Upper lobe of left lung (tissue), 6 donors: Measurements from ENCODE around the gene PFDN6. TPM values are rescaled to one million over a fixed set of nuclear protein-coding genes. Genes with fewer than 3 reads are reported as not detected.
A peak's percentile ranks its signal among the peaks of the same experiment; 100 is the strongest.

ENCODE experiments used
- ATAC-seq, 2 donors: fragments of 200-7000 bp; cut with Tn5 transposase; one replicate each; pipeline ENCODE4 v1.9.1; 2022; ENCODE audit warnings: mild to moderate bottlenecking in 2 of 2, moderate library complexity in 2 of 2; ENCODE audit not compliant: low FRiP score in 2 of 2
- DNase-seq, 2 donors: peaks; one replicate each; pipeline ENCODE4 v3.0.0-alpha.2; 2019 to 2020
- H3K27ac ChIP-seq, 4 donors: fragments of 200-600 bp; sonication (generic); one replicate each; pipeline ENCODE4 v1.5.1; 2016 to 2019
- H3K27me3 ChIP-seq, 4 donors: fragments of 200-600 bp; sonication (generic); one replicate each; pipeline ENCODE4 v1.5.1; 2017 to 2019
- H3K36me3 ChIP-seq, 4 donors: fragments of 200-600 bp; sonication (generic); one replicate each; pipeline ENCODE4 v1.5.1; 2016 to 2019
- H3K4me1 ChIP-seq, 4 donors: fragments of 200-600 bp; sonication (generic); one replicate each; pipeline ENCODE4 v1.5.1; 2018 to 2019
- H3K4me3 ChIP-seq, 4 donors: fragments of 200-600 bp; sonication (generic); one replicate each; pipeline ENCODE4 v1.5.1; 2017 to 2019; ENCODE audit warnings: mild to moderate bottlenecking in 2 of 4, moderate library complexity in 1 of 4
- H3K9me3 ChIP-seq, 4 donors: fragments of 200-600 bp; sonication (generic); one replicate each; pipeline ENCODE4 v1.5.1; 2018 to 2019
- CTCF ChIP-seq, 6 experiments: fragments of 450-650 bp in 4 of 6; fragments of 200-600 bp in 2 of 6; sonication (generic) in 2 of 6; IDR thresholded peaks; one replicate each; pipeline ENCODE4 v1.5.1; 2016 to 2019; ENCODE audit warnings: antibody characterized with exemption in 6 of 6
- EP300 ChIP-seq, 4 donors: sonication (generic); formaldehyde crosslinking; IDR thresholded peaks; one replicate each; pipeline ENCODE4 v1.5.1; 2017; ENCODE audit warnings: antibody characterized with exemption in 4 of 4, control low read depth in 2 of 4
- POLR2A ChIP-seq, 4 donors: fragments of 450-650 bp; IDR thresholded peaks; one replicate each; pipeline ENCODE4 v1.5.1; 2016 to 2017; ENCODE audit warnings: antibody characterized with exemption in 4 of 4, mild to moderate bottlenecking in 2 of 4
- POLR2AphosphoS5 ChIP-seq, 2 donors: sonication (generic); formaldehyde crosslinking; IDR thresholded peaks; one replicate each; pipeline ENCODE4 v1.5.1; 2017; ENCODE audit warnings: antibody characterized with exemption in 2 of 2
- WGBS, 2 donors: methylation state at CpG; one replicate each; pipeline ENCODE4 v1.1.5; 2017 to 2018; 5-methylcytosine and 5-hydroxymethylcytosine counted together
- total RNA-seq, 6 donors: library from RNA; depleted of rRNA in 4 of 6; stranded (reverse); fragments of >200 nt in 4 of 6; gene quantifications; one replicate each; pipeline versions ENCODE4 v1.1.0 to v1.2.1, GENCODE V29; 2016 to 2021
- donor health status: DM: no; HTN: no; CAD: no; lungs with moderate emphysema.
- donor health status: DM: no; HTN: yes; CAD: no; lungs with severe emphysema.

The PFDN6 gene
- total RNA-seq, 6 donors from 2014 or later = 13.8 to 42.9 (median 30.7) TPM

- H3K4me1 ChIP-seq = peaks cover 38 to 59% (median 45%) of the 10 kb centered on the region in 4 donors
- ATAC-seq (peak; percentile 2 to 33), DNase-seq (peak; percentile 77 to 89)
- 0 to 1% methylated on average over 26 to 32 of the region's 33 CpGs for WGBS, 2 donors
- peak overlapping the region; percentile 94 to 99 (median 98) for H3K27ac ChIP-seq
- H3K27me3 ChIP-seq = no peaks in the 10 kb centered on the region
- no peaks in the 10 kb centered on the region for H3K9me3 ChIP-seq
- TF ChIP-seq CTCF (IDR thresholded peaks at IDR 0.05) (peak in 1 of 6 experiments; percentile 1), POLR2A (IDR thresholded peaks at IDR 0.05) (no peak), EP300 (IDR thresholded peaks at IDR 0.05) (no peak), POLR2AphosphoS5 (IDR thresholded peaks at IDR 0.05) (peak in 1 of 2 donors; percentile 26)
- H3K4me3 ChIP-seq = peak overlapping the region; percentile 71 to 85 (median 81)
- H3K36me3 ChIP-seq = peaks cover 0 to 34% (median 14%) of the 10 kb centered on the region in 4 donors
Observed at GRCh38 chr6:33313105-33313708, 23.8 kb downstream of the PFDN6 start.

GRCh38 chr6:33313709-33314514 lies 24.5 kb downstream of the PFDN6 start, which contains the start of gene TAPBP:
TSS of gene TAPBP (minus strand) at chr6:33314078. CDS start at chr6:33314041, 37 bp downstream.
- 0% methylated on average over 33 to 45 of the region's 47 CpGs for WGBS, 2 donors
- H3K9me3 ChIP-seq = no peaks in the 10 kb centered on the region
- peaks cover 44 to 63% (median 52%) of the 10 kb centered on the region in 4 donors for H3K4me1 ChIP-seq
- H3K27ac ChIP-seq = peak within 1 kb of the TSS; percentile 94 to 99 (median 98)
- DNase-seq (peak; percentile 81 to 90), ATAC-seq (peak; percentile 7 to 51)
- peaks cover 0 to 34% (median 19%) of the 10 kb centered on the region in 4 donors for H3K36me3 ChIP-seq
- H3K27me3 ChIP-seq = no peaks in the 10 kb centered on the region
- peak within 1 kb of the TSS; percentile 71 to 85 (median 81) for H3K4me3 ChIP-seq
- no peak for TF ChIP-seq CTCF (IDR thresholded peaks at IDR 0.05)
- TF ChIP-seq POLR2A (IDR thresholded peaks at IDR 0.05) = peak in 3 of 4 donors; percentile 44 to 81 (median 58)
- TF ChIP-seq EP300 (IDR thresholded peaks at IDR 0.05) = peak in 1 of 4 donors; percentile 26
- TF ChIP-seq POLR2AphosphoS5 (IDR thresholded peaks at IDR 0.05) = peak; percentile 93

- H3K36me3 ChIP-seq = peaks cover 0 to 35% (median 25%) of the 10 kb centered on the region in 4 donors
- no peaks in the 10 kb centered on the region for H3K9me3 ChIP-seq
- WGBS, 2 donors = 0 to 2% methylated on average over 10 of the region's 10 CpGs
- TF ChIP-seq POLR2AphosphoS5 (IDR thresholded peaks at IDR 0.05) (peak; percentile 38 to 63), CTCF (IDR thresholded peaks at IDR 0.05) (no peak), EP300 (IDR thresholded peaks at IDR 0.05) (peak in 1 of 4 donors; percentile 30)
- ATAC-seq (peak; percentile 60 to 71), DNase-seq (peak in 1 of 2 donors; percentile 87)
- H3K27ac ChIP-seq = peak overlapping the region; percentile 94 to 99 (median 98)
- H3K27me3 ChIP-seq = no peaks in the 10 kb centered on the region
- peaks cover 45 to 66% (median 56%) of the 10 kb centered on the region in 4 donors for H3K4me1 ChIP-seq
- H3K4me3 ChIP-seq = peak overlapping the region in 3 of 4 donors; percentile 71 to 84 (median 78)
Observed at GRCh38 chr6:33314515-33314942, 25.1 kb downstream of the PFDN6 start.

- H3K4me3 ChIP-seq = peak overlapping the region in 3 of 4 donors; percentile 71 to 84 (median 78)
- H3K27me3 ChIP-seq = no peaks in the 10 kb centered on the region
- ATAC-seq = peak in 1 of 2 donors; percentile 2
- no peak for TF ChIP-seq POLR2A (IDR thresholded peaks at IDR 0.05)
- TF ChIP-seq POLR2AphosphoS5 (IDR thresholded peaks at IDR 0.05) = no peak
- TF ChIP-seq EP300 (IDR thresholded peaks at IDR 0.05) = no peak
- TF ChIP-seq CTCF (IDR thresholded peaks at IDR 0.05) = no peak
- no peaks in the 10 kb centered on the region for H3K9me3 ChIP-seq
- DNase-seq = peak; percentile 55 to 91
- peaks cover 47 to 70% (median 62%) of the 10 kb centered on the region in 4 donors for H3K4me1 ChIP-seq
- H3K36me3 ChIP-seq = peaks cover 0 to 36% (median 29%) of the 10 kb centered on the region in 4 donors
- 43 to 48% methylated on average over 34 to 47 of the region's 47 CpGs for WGBS, 2 donors
- peak overlapping the region; percentile 94 to 99 (median 98) for H3K27ac ChIP-seq
Observed at GRCh38 chr6:33314943-33315792, 25.8 kb downstream of the PFDN6 start.
